Sigmoid colon (tissue), 3 donors: ENCODE results near the gene WFDC10A.
"Not testable (repeated sequence)": the region's sequence is repeated elsewhere in the genome, so short reads cannot be mapped to it uniquely, and the experiment has no call there.

Source experiments
- CTCF ChIP-seq, 4 experiments: fragments of 450-650 bp in 3 of 4; fragments of 200-600 bp in 1 of 4; IDR thresholded peaks; one replicate each; pipeline ENCODE4 v1.5.1; 2016 to 2019; ENCODE audit warnings: antibody characterized with exemption in 4 of 4, mild to moderate bottlenecking in 3 of 4, moderate library complexity in 2 of 4
- POLR2A ChIP-seq, 2 donors: fragments of 450-650 bp; IDR thresholded peaks; one replicate each; pipeline ENCODE4 v1.6.1; 2016; ENCODE audit warnings: antibody characterized with exemption in 2 of 2, mild to moderate bottlenecking in 2 of 2, moderate library complexity in 2 of 2

- not testable (repeated sequence) for TF ChIP-seq CTCF, POLR2A (IDR thresholded peaks at IDR 0.05)
Measured at GRCh38 chr20:45584294-45584693, 45.2 kb upstream of the WFDC10A start.
